MCF 10A (cell line): ENCODE measurements around the gene SKIC2. TPM values are rescaled to one million over a fixed set of nuclear protein-coding genes. Genes with fewer than 3 reads are reported as not detected.

Source experiments
- BruUV-seq: library from RNA; stranded (reverse); fragments of 400-500 nt; replicated peaks from 2 replicates; lab custom pipeline; 2021; lab: Mats Ljungman, UMichigan
- CTCF ChIA-PET: fragments of 300-600 bp; sonication (Branson Sonifier 250); formaldehyde crosslinking; extraction: SDS; loops from one replicate; lab custom pipeline; 2021; ENCODE audit warnings: antibody characterized with exemption, inconsistent platforms; lab: Yijun Ruan, JAX
- POLR2A ChIA-PET: fragments of 300-600, 350-650 bp; sonication (Branson Sonifier 250); formaldehyde crosslinking; extraction: SDS; loops from one replicate; lab custom pipeline; 2020; ENCODE audit warnings: antibody characterized with exemption, inconsistent platforms; lab: Yijun Ruan, JAX
- DNase-seq: peaks from one replicate; pipeline ENCODE4 v3.0.0-alpha.2; 2018; ENCODE audit not compliant: unreplicated experiment
- H3K27ac Mint-ChIP-seq: one replicate; pipeline ENCODE4 v1.8.0; 2022; ENCODE audit warnings: mild to moderate bottlenecking, low read depth, mixed read lengths; ENCODE audit not compliant: unreplicated experiment
- H3K27me3 Mint-ChIP-seq: one replicate; pipeline ENCODE4 v1.8.0; 2022; ENCODE audit warnings: mixed read lengths; ENCODE audit not compliant: insufficient read depth, unreplicated experiment
- H3K36me3 Mint-ChIP-seq: one replicate; pipeline ENCODE4 v1.8.0; 2022; ENCODE audit warnings: mild to moderate bottlenecking, moderate library complexity, mixed read lengths; ENCODE audit not compliant: insufficient read depth, unreplicated experiment
- H3K4me1 Mint-ChIP-seq: one replicate; pipeline ENCODE4 v1.8.0; 2022; ENCODE audit warnings: mixed read lengths; ENCODE audit not compliant: insufficient read depth, unreplicated experiment
- H3K4me3 Mint-ChIP-seq: one replicate; pipeline ENCODE4 v1.8.0; 2022; ENCODE audit warnings: mild to moderate bottlenecking, moderate library complexity, mixed read lengths; ENCODE audit not compliant: unreplicated experiment
- H3K9me3 Mint-ChIP-seq: one replicate; pipeline ENCODE4 v1.8.0; 2022; ENCODE audit warnings: mixed read lengths; ENCODE audit not compliant: unreplicated experiment
- intact Hi-C: fragments of 100-400 bp; cut with micrococcal nuclease; formaldehyde crosslinking; loops from 2 replicates; pipeline ENCODE4 v1.14.1; 2022
- total RNA-seq: library from RNA; stranded (reverse); gene quantifications from 2 replicates; pipeline ENCODE4 v1.2.3, GENCODE V29; 2022
- TF ChIP-seq, protein P1 (sequence below): fragments of 200-600 bp; IDR thresholded peaks from one replicate; pipeline ENCODE4 v1.8.0; 2022; ENCODE audit warnings: antibody characterized with exemption, mild to moderate bottlenecking; ENCODE audit not compliant: unreplicated experiment

The SKIC2 gene
- total RNA-seq, 1 experiment from 2014 or later: 53.1 TPM

DNA sequence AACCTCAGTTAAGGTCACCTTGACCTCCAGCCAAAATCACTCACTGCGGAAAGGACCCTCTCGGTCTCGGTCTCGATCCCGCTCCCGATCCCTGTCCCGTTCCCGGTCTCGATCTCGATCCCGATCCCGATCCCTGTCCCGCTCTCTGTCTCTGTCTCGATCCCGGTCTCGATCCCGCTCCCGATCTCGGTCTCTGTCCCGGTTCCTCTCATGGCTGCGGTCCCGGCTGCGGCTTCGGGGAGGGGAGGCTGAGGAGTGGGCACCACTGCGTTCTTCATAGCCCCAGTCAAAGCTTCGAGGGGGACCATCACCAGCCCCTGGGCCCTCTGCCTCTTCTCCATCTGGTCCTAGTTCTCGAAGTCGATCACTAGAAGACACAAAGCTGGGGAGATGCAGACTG lies 4.5 kb upstream of the SKIC2 start:
- no peak for DNase-seq
- no TSS peak for BruUV-seq
- ChIA-PET POLR2A (no interaction called here), CTCF (interaction anchor here (0.7 to 0.9 kb wide), 3 partner anchors 51 to 122 kb away, joined by 3 to 6 read pairs (median 3); no protein-coding TSS in a partner anchor)
- Mint-ChIP-seq H3K27me3 (no peaks in the 10 kb centered on the region), H3K36me3 (peaks cover 65% of the 10 kb centered on the region), H3K4me3 (no peak overlapping the region), H3K9me3 (no peaks in the 10 kb centered on the region), H3K27ac (no peak overlapping the region), H3K4me1 (peaks cover under 1% of the 10 kb centered on the region)
- intact Hi-C loops: loop anchor here (10.0 kb wide), 1 partner anchor 120 kb away; no protein-coding TSS in a partner anchor
- TF ChIP-seq, protein P1, sequence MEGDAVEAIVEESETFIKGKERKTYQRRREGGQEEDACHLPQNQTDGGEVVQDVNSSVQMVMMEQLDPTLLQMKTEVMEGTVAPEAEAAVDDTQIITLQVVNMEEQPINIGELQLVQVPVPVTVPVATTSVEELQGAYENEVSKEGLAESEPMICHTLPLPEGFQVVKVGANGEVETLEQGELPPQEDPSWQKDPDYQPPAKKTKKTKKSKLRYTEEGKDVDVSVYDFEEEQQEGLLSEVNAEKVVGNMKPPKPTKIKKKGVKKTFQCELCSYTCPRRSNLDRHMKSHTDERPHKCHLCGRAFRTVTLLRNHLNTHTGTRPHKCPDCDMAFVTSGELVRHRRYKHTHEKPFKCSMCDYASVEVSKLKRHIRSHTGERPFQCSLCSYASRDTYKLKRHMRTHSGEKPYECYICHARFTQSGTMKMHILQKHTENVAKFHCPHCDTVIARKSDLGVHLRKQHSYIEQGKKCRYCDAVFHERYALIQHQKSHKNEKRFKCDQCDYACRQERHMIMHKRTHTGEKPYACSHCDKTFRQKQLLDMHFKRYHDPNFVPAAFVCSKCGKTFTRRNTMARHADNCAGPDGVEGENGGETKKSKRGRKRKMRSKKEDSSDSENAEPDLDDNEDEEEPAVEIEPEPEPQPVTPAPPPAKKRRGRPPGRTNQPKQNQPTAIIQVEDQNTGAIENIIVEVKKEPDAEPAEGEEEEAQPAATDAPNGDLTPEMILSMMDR: no peak

- no peaks in the 10 kb centered on the region for H3K27me3 Mint-ChIP-seq
- peak overlapping the region; percentile 88 for H3K4me3 Mint-ChIP-seq
- no TSS peak for BruUV-seq
- TF ChIP-seq, protein P1: no peak
- H3K9me3 Mint-ChIP-seq: no peaks in the 10 kb centered on the region
- CTCF ChIA-PET: interaction anchor here (0.6 to 1.2 kb wide), 5 partner anchors 9 to 558 kb away, joined by 3 to 5 read pairs (median 3); partner anchors contain the start of gene LY6G5C
- peaks cover 74% of the 10 kb centered on the region for H3K36me3 Mint-ChIP-seq
- intact Hi-C loops: loop anchor here (10.0 kb wide), 1 partner anchor 122 kb away; no protein-coding TSS in a partner anchor
- H3K4me1 Mint-ChIP-seq: peaks cover 9% of the 10 kb centered on the region
- no peak overlapping the region for H3K27ac Mint-ChIP-seq
- POLR2A ChIA-PET: interaction anchor here (0.6 to 3.5 kb wide), 5 partner anchors 11 to 302 kb away, joined by 3 to 41 read pairs (median 3); partner anchors contain the start of genes CFB and EHMT2
- no peak for DNase-seq
Observed at GRCh38 chr6:31956796-31957195, 2.2 kb upstream of the SKIC2 start.

DNA sequence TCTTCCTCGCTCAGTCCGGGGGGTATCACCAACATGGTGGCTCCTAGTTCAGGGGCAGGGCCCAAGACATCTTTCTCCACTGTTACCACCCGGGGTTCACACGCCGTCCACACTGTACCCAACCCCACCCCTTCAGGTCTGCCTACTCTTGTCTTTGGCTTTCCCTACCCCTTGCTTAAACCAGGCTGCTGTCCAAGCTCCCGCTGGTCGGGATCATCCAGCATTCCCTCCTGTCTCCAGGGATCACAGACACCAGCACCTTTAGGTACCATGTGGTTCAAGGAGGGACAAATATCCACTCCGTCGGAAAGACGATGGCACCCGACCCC lies 599 bp upstream of the SKIC2 start:
- intact Hi-C loops: loop anchor here (10.0 kb wide), 1 partner anchor 124 kb away; no protein-coding TSS in a partner anchor
- CTCF ChIA-PET: interaction anchor here (0.7 kb wide), 1 partner anchor 70 kb away, joined by 3 read pairs; no protein-coding TSS in a partner anchor
- POLR2A ChIA-PET: interaction anchor here (0.8 to 3.5 kb wide), 11 partner anchors 9 to 416 kb away, joined by 3 to 109 read pairs (median 5); partner anchors contain the start of genes CFB, DXO, EHMT2 and FKBPL
- H3K4me1 Mint-ChIP-seq: peaks cover 9% of the 10 kb centered on the region
- peaks cover 83% of the 10 kb centered on the region for H3K36me3 Mint-ChIP-seq
- no peaks in the 10 kb centered on the region for H3K9me3 Mint-ChIP-seq
- TF ChIP-seq, protein P1: no peak
- BruUV-seq: no TSS peak
- H3K4me3 Mint-ChIP-seq: peak overlapping the region; percentile 88
- peak overlapping the region; percentile 97 for H3K27ac Mint-ChIP-seq
- H3K27me3 Mint-ChIP-seq: no peaks in the 10 kb centered on the region
- DNase-seq: no peak

DNA sequence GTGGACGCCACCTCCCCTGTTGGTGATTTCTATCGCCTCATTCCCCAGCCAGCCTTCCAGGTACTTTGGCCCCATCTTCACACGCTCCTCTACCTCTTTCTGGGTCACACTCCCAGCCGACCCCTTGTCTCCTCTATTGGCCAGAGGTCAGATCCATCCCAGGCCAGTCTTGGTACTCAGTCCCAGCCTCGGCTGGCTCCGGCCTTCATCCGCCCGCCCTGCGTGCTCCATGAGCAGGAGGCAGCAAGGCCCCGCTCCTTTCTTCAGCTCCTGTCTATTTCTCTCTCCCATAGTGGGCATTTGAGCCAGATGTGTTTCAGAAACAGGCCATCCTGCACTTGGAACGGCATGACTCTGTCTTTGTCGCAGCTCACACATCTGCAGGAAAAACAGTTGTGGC lies 2.6 kb downstream of the SKIC2 start:
- no peak for DNase-seq
- Mint-ChIP-seq H3K4me1 (peaks cover 9% of the 10 kb centered on the region), H3K36me3 (peaks cover 71% of the 10 kb centered on the region), H3K9me3 (no peaks in the 10 kb centered on the region), H3K27me3 (no peaks in the 10 kb centered on the region), H3K27ac (no peak overlapping the region), H3K4me3 (no peak overlapping the region)
- ChIA-PET POLR2A (interaction anchor here (1.0 to 1.3 kb wide), 2 partner anchors 9 to 10 kb away, joined by 3 to 6 read pairs; partner anchors contain the start of gene DXO), CTCF (no interaction called here)
- intact Hi-C loops: no loop called here
- TF ChIP-seq, protein P1: no peak
- BruUV-seq: no TSS peak
